Endothelial cell of umbilical vein (primary cell): ENCODE measurements around the gene OCA2. TPM values are rescaled to one million over a fixed set of nuclear protein-coding genes. Genes with fewer than 3 reads are reported as not detected.
A peak's percentile ranks its signal among the peaks of the same experiment; 100 is the strongest.
"Not testable (repeated sequence)": the region's sequence is repeated elsewhere in the genome, so short reads cannot be mapped to it uniquely, and the experiment has no call there.

Experiments used
- BruUV-seq: library from RNA; stranded (reverse); fragments of 400-500 nt; replicated peaks from 2 replicates; lab custom pipeline; 2021; lab: Mats Ljungman, UMichigan
- CTCF ChIA-PET: fragments of 300-600, 350-600 bp; sonication (Branson Sonifier 250); formaldehyde crosslinking; loops from one replicate; lab custom pipeline; 2021; ENCODE audit warnings: antibody characterized with exemption, inconsistent platforms; lab: Charles Lee
- POLR2A ChIA-PET: fragments of 300-600, 350-600 bp; sonication (Branson Sonifier 250); formaldehyde crosslinking; loops from one replicate; lab custom pipeline; 2021; ENCODE audit warnings: antibody characterized with exemption, inconsistent platforms; lab: Charles Lee
- DNase-seq: peaks from one replicate; pipeline ENCODE4 v3.0.0-alpha.2; 2011; ENCODE audit warnings: low read depth, low spot score
- FAIRE-seq: peaks from 2 replicates; lab custom pipeline; 2011; peaks lifted over from hg19 to GRCh38; lab: Jason Lieb, UNC
- H2AFZ ChIP-seq: 2 replicates; pipeline ENCODE4 v1.6.0; 2012; ENCODE audit warnings: low read depth, low read length, control low read depth, inconsistent platforms
- H3K27ac ChIP-seq: 2 replicates; pipeline ENCODE4 v1.5.1; 2011; ENCODE audit warnings: low read depth, mild to moderate bottlenecking, control low read depth, low read length, moderate library complexity; ENCODE audit not compliant: insufficient read depth
- H3K27me3 ChIP-seq, 2 experiments: 2 replicates each; pipeline versions ENCODE4 v1.6.0 to v1.6.1; 2011; ENCODE audit warnings: low read length in 2 of 2, mixed read lengths in 1 of 2; ENCODE audit not compliant: control insufficient read depth in 2 of 2, insufficient read depth in 2 of 2
- H3K36me3 ChIP-seq, 2 experiments: 2 replicates in 1 of 2; 3 replicates in 1 of 2; pipeline ENCODE4 v1.5.1; 2011; ENCODE audit warnings: low read length in 2 of 2, mild to moderate bottlenecking in 1 of 2, moderate library complexity in 1 of 2; ENCODE audit not compliant: control insufficient read depth in 2 of 2, insufficient read depth in 2 of 2; ENCODE audit errors: extremely low read depth in 1 of 2
- H3K4me1 ChIP-seq: 3 replicates; pipeline ENCODE4 v1.5.1; 2011; ENCODE audit warnings: mild to moderate bottlenecking, low read length; ENCODE audit not compliant: control insufficient read depth, insufficient read depth; ENCODE audit errors: extremely low read depth
- H3K4me2 ChIP-seq: 2 replicates; pipeline ENCODE4 v1.6.1; 2011; ENCODE audit warnings: low read length, control low read depth, mixed read lengths; ENCODE audit not compliant: insufficient read depth
- H3K4me3 ChIP-seq, 3 experiments: fragments of 200-600 bp in 1 of 3; sonication (generic), shearing (Covaris generic) in 1 of 3; replicated peaks in 1 of 3; 2 replicates each; pipeline ENCODE4 v1.5.1; 2011 to 2016; ENCODE audit warnings: control low read depth in 3 of 3, low read length in 3 of 3, mild to moderate bottlenecking in 2 of 3, inconsistent platforms in 1 of 3, low read depth in 1 of 3, moderate library complexity in 1 of 3; ENCODE audit not compliant: insufficient read depth in 1 of 3
- H3K79me2 ChIP-seq: 2 replicates; pipeline ENCODE4 v1.6.0; 2012; ENCODE audit warnings: low read length, inconsistent platforms; ENCODE audit not compliant: control insufficient read depth, insufficient read depth
- H3K9ac ChIP-seq: replicated peaks from 2 replicates; pipeline ENCODE3; 2011; ENCODE audit warnings: low read length, control low read depth; ENCODE audit not compliant: insufficient read depth; ENCODE audit errors: extremely low read depth
- H3K9me1 ChIP-seq: replicated peaks from 3 replicates; pipeline ENCODE4 v1.6.0; 2011; ENCODE audit warnings: mild to moderate bottlenecking, low read length; ENCODE audit not compliant: control insufficient read depth, insufficient read depth; ENCODE audit errors: extremely low read depth
- H3K9me3 ChIP-seq: replicated peaks from 2 replicates; pipeline ENCODE4 v1.5.1; 2012; ENCODE audit warnings: low read length, inconsistent platforms; ENCODE audit not compliant: control insufficient read depth, insufficient read depth
- H4K20me1 ChIP-seq: replicated peaks from 2 replicates; pipeline ENCODE3; 2011; ENCODE audit warnings: mild to moderate bottlenecking, low read length; ENCODE audit not compliant: control insufficient read depth, insufficient read depth; ENCODE audit errors: extremely low read depth
- CTCF ChIP-seq, 2 donors: IDR thresholded peaks; 1 replicate in 1 of 2; 2 replicates in 1 of 2; pipeline ENCODE4 v1.5.1; 2011; ENCODE audit warnings: low read length in 2 of 2, mild to moderate bottlenecking in 2 of 2, moderate library complexity in 2 of 2, control low read depth in 1 of 2, inconsistent platforms in 1 of 2, low read depth in 1 of 2; ENCODE audit not compliant: insufficient read depth in 1 of 2; ENCODE audit errors: extremely low read depth in 1 of 2
- EZH2 ChIP-seq: IDR thresholded peaks from 2 replicates; pipeline ENCODE4 v1.6.1; 2012; ENCODE audit warnings: borderline replicate concordance, low read depth, mild to moderate bottlenecking, moderate library complexity, low read length, inconsistent platforms; ENCODE audit not compliant: severe bottlenecking
- FOS ChIP-seq: IDR thresholded peaks from 2 replicates; pipeline ENCODE4 v1.6.1; 2011; ENCODE audit warnings: mild to moderate bottlenecking, low read length, moderate library complexity, borderline replicate concordance; ENCODE audit not compliant: insufficient read depth
- GATA2 ChIP-seq: IDR thresholded peaks from 2 replicates; pipeline ENCODE4 v1.7.0; 2011; ENCODE audit warnings: low read depth, mild to moderate bottlenecking, moderate library complexity, mixed read lengths, low read length; ENCODE audit not compliant: insufficient read length, insufficient read depth
- JUN ChIP-seq: IDR thresholded peaks from 2 replicates; pipeline ENCODE4 v1.6.1; 2011; ENCODE audit warnings: borderline replicate concordance, low read depth; ENCODE audit not compliant: insufficient read length, insufficient read depth
- MYC ChIP-seq: IDR thresholded peaks from one replicate; pipeline ENCODE4 v1.6.1; 2011; ENCODE audit warnings: mild to moderate bottlenecking, low read depth, low read length
- POLR2A ChIP-seq: IDR thresholded peaks from 2 replicates; pipeline ENCODE4 v1.6.1; 2012; ENCODE audit warnings: low read depth, mild to moderate bottlenecking, control low read depth, low read length
- POLR2AphosphoS5 ChIP-seq: IDR thresholded peaks from 2 replicates; pipeline ENCODE4 v1.6.1; 2012; ENCODE audit warnings: low read depth, mild to moderate bottlenecking, control low read depth, low read length, moderate library complexity; ENCODE audit not compliant: insufficient read depth
- dilution Hi-C: fragments of 300-500 bp; cut with MboI; formaldehyde crosslinking; loops from one replicate; pipeline ENCODE4 v1.15.0; 2019; ENCODE audit warnings: low sequenced_read_pairs; ENCODE audit not compliant: extremely low pct_ligation_motif_present
- intact Hi-C: fragments of 100-400 bp; cut with micrococcal nuclease; formaldehyde crosslinking; loops from one replicate; pipeline ENCODE4 v1.10.0; 2022
- polyA plus RNA-seq, 4 experiments: library from polyadenylated mRNA; depleted of rRNA in 3 of 4; stranded (reverse) in 3 of 4; unstranded in 1 of 4; fragments of >200 nt; gene quantifications; 2 replicates each; pipeline versions ENCODE4 v1.2.1 to v1.2.3, GENCODE V29; 2011 to 2012; ENCODE audit warnings: missing spikeins in 1 of 4
- total RNA-seq: library from RNA; stranded (reverse); gene quantifications from 2 replicates; pipeline ENCODE4 v1.2.3, GENCODE V29; 2021
- TF ChIP-seq, protein P1 (sequence below): IDR thresholded peaks from 2 replicates; pipeline ENCODE4 v1.6.1; 2011; ENCODE audit not compliant: insufficient read depth, insufficient read length

Gene OCA2
- total and polyA plus RNA-seq, 2 donors (not counting 3 experiments of a cell fraction or from before 2014, with no cell fraction given): not detected

GRCh38 chr15:28136236-28136904 is 37.3 kb upstream of the OCA2 start:
- FAIRE-seq, H3K27me3 ChIP-seq, POLR2A ChIA-PET: not testable (repeated sequence)

GRCh38 chr15:28133281-28133680 is 34.2 kb upstream of the OCA2 start:
- Histone ChIP-seq H3K27ac (no peak overlapping the region), H3K4me2 (peak overlapping the region; percentile 38)
- BruUV-seq: no TSS peak

More at GRCh38 chr15:28136236-28136904, 37.3 kb upstream of the OCA2 start:
- H2AFZ ChIP-seq, H3K9me1 ChIP-seq, H3K9me3 ChIP-seq, BruUV-seq, H3K79me2 ChIP-seq, dilution Hi-C loops, H4K20me1 ChIP-seq, DNase-seq, H3K4me2 ChIP-seq, H3K27ac ChIP-seq, H3K9ac ChIP-seq, H3K4me3 ChIP-seq, intact Hi-C loops: not testable (repeated sequence)
- CTCF ChIA-PET: interaction anchor here (3.3 kb wide), 1 partner anchor 10 kb away, joined by 13 read pairs; no protein-coding TSS in a partner anchor
- Histone ChIP-seq H3K36me3 (peaks cover 0 to 22% of the 10 kb centered on the region in 2 experiments), H3K4me1 (peaks cover 15% of the 10 kb centered on the region)

More at GRCh38 chr15:28133281-28133680, 34.2 kb upstream of the OCA2 start:
- Histone ChIP-seq H3K9me3 (no peaks in the 10 kb centered on the region), H3K79me2 (no peaks in the 10 kb centered on the region), H3K9me1 (no peaks in the 10 kb centered on the region), H3K4me3 (no peak overlapping the region), H2AFZ (no peak overlapping the region), H3K4me1 (peaks cover 15% of the 10 kb centered on the region), H3K9ac (no peak overlapping the region), H4K20me1 (no peaks in the 10 kb centered on the region), H3K36me3 (peaks cover 2 to 33% of the 10 kb centered on the region in 2 experiments), H3K27me3 (no peaks in the 10 kb centered on the region)
- POLR2A ChIA-PET: no interaction called here
- DNase-seq (no peak), FAIRE-seq (no peak)
- CTCF ChIA-PET: interaction anchor here (0.9 kb wide), 1 partner anchor 30 kb away, joined by 3 read pairs; no protein-coding TSS in a partner anchor
- dilution Hi-C loops: no loop called here
- no peak for TF ChIP-seq JUN
- no peak for TF ChIP-seq GATA2
- no peak for TF ChIP-seq MYC
- TF ChIP-seq EZH2: no peak
- TF ChIP-seq CTCF (IDR thresholded peaks at IDR 0.05; ENCODE audit: extremely low read depth in 1 of 2, insufficient read depth in 1 of 2, low read depth in 1 of 2, low read length in 2 of 2): no peak
- TF ChIP-seq POLR2A: no peak
- TF ChIP-seq, protein P1, sequence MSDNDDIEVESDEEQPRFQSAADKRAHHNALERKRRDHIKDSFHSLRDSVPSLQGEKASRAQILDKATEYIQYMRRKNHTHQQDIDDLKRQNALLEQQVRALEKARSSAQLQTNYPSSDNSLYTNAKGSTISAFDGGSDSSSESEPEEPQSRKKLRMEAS: no peak
- TF ChIP-seq POLR2AphosphoS5: no peak
- TF ChIP-seq FOS: no peak
- intact Hi-C loops: no loop called here
